Caco-2 (cell line): ENCODE results near the gene FAHD1. TPM values are rescaled to one million over a fixed set of nuclear protein-coding genes. Genes with fewer than 3 reads are reported as not detected.

ENCODE experiments used
- BruUV-seq: library from RNA; stranded (reverse); fragments of 400-500 nt; replicated peaks from 2 replicates; lab custom pipeline; 2021; lab: Mats Ljungman, UMichigan
- CTCF ChIA-PET: fragments of 300-600 bp; sonication (Branson Sonifier 250); formaldehyde crosslinking; loops from one replicate; lab custom pipeline; 2022; ENCODE audit warnings: antibody characterized with exemption; lab: Charles Lee
- POLR2A ChIA-PET: fragments of 300-600 bp; sonication (Branson Sonifier 250); formaldehyde crosslinking; loops from one replicate; lab custom pipeline; 2022; ENCODE audit warnings: antibody characterized with exemption; lab: Charles Lee
- DNase-seq, 2 experiments: peaks; one replicate each; pipeline versions ENCODE4 v3.0.0 to v3.0.0-alpha.2; 2020 to 2022
- H3K27me3 ChIP-seq: replicated peaks from 2 replicates; pipeline ENCODE4 v1.6.0; 2011; ENCODE audit warnings: low read length; ENCODE audit not compliant: control insufficient read depth, insufficient read depth
- H3K36me3 ChIP-seq: 2 replicates; pipeline ENCODE4 v1.5.1; 2011; ENCODE audit warnings: low read length; ENCODE audit not compliant: control insufficient read depth, insufficient read depth
- H3K4me1 ChIP-seq: fragments of 250-450 bp; sonication (Bioruptor Pico); 2 replicates; pipeline ENCODE4 v1.5.1; 2020; ENCODE audit warnings: mild to moderate bottlenecking
- H3K4me3 ChIP-seq: 2 replicates; pipeline ENCODE4 v1.5.1; 2011; ENCODE audit warnings: low read depth, mild to moderate bottlenecking, control low read depth, low read length
- H3K9me3 ChIP-seq: fragments of 250-450 bp; sonication (Bioruptor Pico); 2 replicates; pipeline ENCODE4 v1.5.1; 2020; ENCODE audit warnings: mild to moderate bottlenecking, moderate library complexity
- H3K27ac Mint-ChIP-seq: one replicate; pipeline ENCODE4 v1.8.0; 2022; ENCODE audit warnings: mixed read lengths; ENCODE audit not compliant: unreplicated experiment
- H3K27me3 Mint-ChIP-seq: one replicate; pipeline ENCODE4 v1.8.0; 2022; ENCODE audit warnings: mixed read lengths; ENCODE audit not compliant: insufficient read depth, unreplicated experiment
- H3K36me3 Mint-ChIP-seq: one replicate; pipeline ENCODE4 v1.8.0; 2022; ENCODE audit warnings: mild to moderate bottlenecking, mixed read lengths; ENCODE audit not compliant: insufficient read depth, unreplicated experiment
- H3K4me1 Mint-ChIP-seq: one replicate; pipeline ENCODE4 v1.8.0; 2022; ENCODE audit warnings: low read depth, mixed read lengths; ENCODE audit not compliant: unreplicated experiment
- H3K4me3 Mint-ChIP-seq: one replicate; pipeline ENCODE4 v1.8.0; 2022; ENCODE audit warnings: mild to moderate bottlenecking, moderate library complexity, mixed read lengths; ENCODE audit not compliant: unreplicated experiment
- H3K9me3 Mint-ChIP-seq: one replicate; pipeline ENCODE4 v1.8.0; 2022; ENCODE audit warnings: mixed read lengths; ENCODE audit not compliant: unreplicated experiment
- CTCF ChIP-seq, 2 experiments: fragments of 200-600 bp in 1 of 2; IDR thresholded peaks; 1 replicate in 1 of 2; 2 replicates in 1 of 2; pipeline versions ENCODE4 v1.5.1 to v1.8.0; 2011 to 2022; ENCODE audit warnings: antibody characterized with exemption in 1 of 2, control low read depth in 1 of 2, inconsistent platforms in 1 of 2, low read depth in 1 of 2, low read length in 1 of 2, mild to moderate bottlenecking in 1 of 2, moderate library complexity in 1 of 2; ENCODE audit not compliant: insufficient read depth in 1 of 2, severe bottlenecking in 1 of 2, unreplicated experiment in 1 of 2
- intact Hi-C: fragments of 100-400 bp; cut with micrococcal nuclease; formaldehyde crosslinking; loops from one replicate; pipeline ENCODE4 v1.10.0; 2022; ENCODE audit not compliant: unreplicated experiment
- total RNA-seq: library from RNA; stranded (reverse); gene quantifications from 2 replicates; pipeline ENCODE4 v1.2.3, GENCODE V29; 2022

Gene FAHD1
- total RNA-seq, 1 experiment from 2014 or later, result 16.5 TPM

- Histone ChIP-seq H3K4me1 (no peaks in the 10 kb centered on the region), H3K9me3 (no peaks in the 10 kb centered on the region), H3K4me3 (no peak overlapping the region), H3K36me3 (no peaks in the 10 kb centered on the region), H3K27me3 (no peaks in the 10 kb centered on the region; the same call in 1 of the 2 replicates)
- no peaks in the 10 kb centered on the region for H3K9me3 Mint-ChIP-seq
- BruUV-seq, result no TSS peak
- H3K4me3 Mint-ChIP-seq, result no peak overlapping the region
- H3K27me3 Mint-ChIP-seq, result no peaks in the 10 kb centered on the region
- ChIA-PET POLR2A (no interaction called here), CTCF (interaction anchor here (0.9 kb wide), 1 partner anchor 53 kb away, joined by 4 read pairs; no protein-coding TSS in a partner anchor)
- no peak for TF ChIP-seq CTCF (IDR thresholded peaks at IDR 0.05; ENCODE audit: insufficient read depth in 1 of 2, low read depth in 1 of 2, low read length in 1 of 2, severe bottlenecking in 1 of 2, unreplicated experiment in 1 of 2)
- intact Hi-C loops, result no loop called here
- no peak for DNase-seq
- no peaks in the 10 kb centered on the region for H3K4me1 Mint-ChIP-seq
- H3K36me3 Mint-ChIP-seq, result peaks cover 5% of the 10 kb centered on the region
- H3K27ac Mint-ChIP-seq, result no peak overlapping the region
Observed at GRCh38 chr16:1876468-1876867, 49.5 kb downstream of the FAHD1 start.

GRCh38 chr16:1877089-1877488, 50.1 kb downstream of the FAHD1 start:
- H3K9me3 Mint-ChIP-seq, result no peaks in the 10 kb centered on the region
- CTCF ChIA-PET, result interaction anchor here (0.9 kb wide), 1 partner anchor 52 kb away, joined by 4 read pairs; no protein-coding TSS in a partner anchor
- DNase-seq, result no peak
- no peak overlapping the region for H3K27ac Mint-ChIP-seq
- no peaks in the 10 kb centered on the region; the same call in 1 of the 2 replicates for H3K27me3 ChIP-seq
- H3K9me3 ChIP-seq, result no peaks in the 10 kb centered on the region
- H3K4me1 ChIP-seq, result no peaks in the 10 kb centered on the region
- POLR2A ChIA-PET, result no interaction called here
- H3K27me3 Mint-ChIP-seq, result no peaks in the 10 kb centered on the region
- no peak for TF ChIP-seq CTCF (IDR thresholded peaks at IDR 0.05; ENCODE audit: insufficient read depth in 1 of 2, low read depth in 1 of 2, low read length in 1 of 2, severe bottlenecking in 1 of 2, unreplicated experiment in 1 of 2)
- no peak overlapping the region for H3K4me3 ChIP-seq
- intact Hi-C loops, result no loop called here
- no peak overlapping the region for H3K4me3 Mint-ChIP-seq
- no peaks in the 10 kb centered on the region for H3K4me1 Mint-ChIP-seq
- BruUV-seq, result no TSS peak
- no peaks in the 10 kb centered on the region for H3K36me3 ChIP-seq
- H3K36me3 Mint-ChIP-seq, result peaks cover 4% of the 10 kb centered on the region

- Histone ChIP-seq H3K9me3 (no peaks in the 10 kb centered on the region), H3K4me3 (no peak overlapping the region), H3K4me1 (no peaks in the 10 kb centered on the region), H3K36me3 (no peaks in the 10 kb centered on the region), H3K27me3 (no peaks in the 10 kb centered on the region; the same call in 1 of the 2 replicates)
- no TSS peak for BruUV-seq
- no peak for DNase-seq
- Mint-ChIP-seq H3K27ac (no peak overlapping the region), H3K36me3 (no peaks in the 10 kb centered on the region), H3K4me3 (no peak overlapping the region), H3K27me3 (no peaks in the 10 kb centered on the region), H3K4me1 (no peaks in the 10 kb centered on the region), H3K9me3 (no peaks in the 10 kb centered on the region)
- POLR2A ChIA-PET, result no interaction called here
- no peak for TF ChIP-seq CTCF (IDR thresholded peaks at IDR 0.05; ENCODE audit: insufficient read depth in 1 of 2, low read depth in 1 of 2, low read length in 1 of 2, severe bottlenecking in 1 of 2, unreplicated experiment in 1 of 2)
- CTCF ChIA-PET, result no interaction called here
- intact Hi-C loops, result no loop called here
Observed at GRCh38 chr16:1877804-1878203, 50.8 kb downstream of the FAHD1 start.
